GM12878 (cell line): ENCODE data around the gene NUDT13. TPM values are rescaled to one million over a fixed set of nuclear protein-coding genes. Genes with fewer than 3 reads are reported as not detected.
"Not testable (repeated sequence)": the region's sequence is repeated elsewhere in the genome, so short reads cannot be mapped to it uniquely, and the experiment has no call there.

Experiments
- ATAC-seq: fragments of 200-7000 bp; cut with Tn5 transposase; 3 replicates; pipeline ENCODE4 v1.9.1; 2020; ENCODE audit warnings: mild to moderate bottlenecking, moderate library complexity
- BruUV-seq: library from RNA; stranded (reverse); fragments of 400-500 nt; replicated peaks from 2 replicates; lab custom pipeline; 2021; lab: Mats Ljungman, UMichigan
- CTCF ChIA-PET: fragments of 300-600 bp; sonication (Branson Sonifier 250); formaldehyde crosslinking; extraction: SDS; loops from one replicate; lab custom pipeline; 2021; ENCODE audit warnings: inconsistent platforms; lab: Yijun Ruan, JAX
- POLR2A ChIA-PET: fragments of 350-600 bp; formaldehyde crosslinking; extraction: SDS; loops from one replicate; lab custom pipeline; 2021; ENCODE audit warnings: inconsistent platforms; lab: Charles Lee
- RAD21 ChIA-PET: fragments of 300-600 bp; sonication (Branson Sonifier 250); formaldehyde crosslinking; loops from one replicate; lab custom pipeline; 2023; ENCODE audit warnings: antibody characterized with exemption; ENCODE audit not compliant: unreplicated experiment; lab: Charles Lee
- SMC1A ChIA-PET: fragments of 300-600 bp; sonication (Branson Sonifier 250); formaldehyde crosslinking; loops from one replicate; lab custom pipeline; 2023; ENCODE audit not compliant: unreplicated experiment, uncharacterized antibody; lab: Charles Lee
- DNase-seq: peaks from one replicate; pipeline ENCODE4 v3.0.0-alpha.2; 2011; ENCODE audit warnings: low read depth, low spot score
- FAIRE-seq: peaks from 3 replicates; lab custom pipeline; 2011; peaks lifted over from hg19 to GRCh38; lab: Jason Lieb, UNC
- H2AFZ ChIP-seq: 2 replicates; pipeline ENCODE4 v1.6.0; 2011; ENCODE audit warnings: low read depth, low read length, control low read depth; ENCODE audit not compliant: control insufficient read depth
- H3K27ac ChIP-seq: 2 replicates; pipeline ENCODE4 v1.5.1; 2011; ENCODE audit warnings: control low read depth; ENCODE audit not compliant: control insufficient read depth, insufficient read depth
- H3K27me3 ChIP-seq, 2 experiments: replicated peaks in 1 of 2; 2 replicates each; pipeline versions ENCODE4 v1.6.0 to v1.6.1; 2011; ENCODE audit warnings: low read length in 1 of 2; ENCODE audit not compliant: control insufficient read depth in 2 of 2, insufficient read depth in 2 of 2
- H3K36me3 ChIP-seq, 2 experiments: 2 replicates each; pipeline ENCODE4 v1.5.1; 2011; ENCODE audit warnings: low read length in 1 of 2; ENCODE audit not compliant: control insufficient read depth in 2 of 2, insufficient read depth in 2 of 2
- H3K4me1 ChIP-seq: 2 replicates; pipeline ENCODE4 v1.6.1; 2011; ENCODE audit warnings: mild to moderate bottlenecking, low read length, moderate library complexity, mixed read lengths; ENCODE audit not compliant: control insufficient read depth, insufficient read depth
- H3K4me2 ChIP-seq: 2 replicates; pipeline ENCODE4 v1.6.0; 2011; ENCODE audit warnings: control low read depth; ENCODE audit not compliant: control insufficient read depth, insufficient read depth
- H3K4me3 ChIP-seq: fragments of 200-600 bp; sonication (generic); 2 replicates; pipeline ENCODE4 v1.5.1; 2016
- H3K79me2 ChIP-seq: 2 replicates; pipeline ENCODE4 v1.6.0; 2011; ENCODE audit warnings: low read length; ENCODE audit not compliant: control insufficient read depth, insufficient read depth
- H3K9ac ChIP-seq: 2 replicates; pipeline ENCODE4 v1.8.0; 2011; ENCODE audit warnings: low read length, control low read depth, mixed read lengths; ENCODE audit not compliant: control insufficient read depth, insufficient read depth
- H3K9me3 ChIP-seq: replicated peaks from 3 replicates; pipeline ENCODE4 v1.5.1; 2011; ENCODE audit warnings: mild to moderate bottlenecking, low read length; ENCODE audit not compliant: control insufficient read depth, insufficient read depth
- H4K20me1 ChIP-seq: 2 replicates; pipeline ENCODE4 v1.6.0; 2011; ENCODE audit not compliant: control insufficient read depth, insufficient read depth
- NFYB ChIP-seq: IDR thresholded peaks from 2 replicates; pipeline ENCODE4 v1.6.1; 2011; ENCODE audit warnings: low read depth, mild to moderate bottlenecking, low read length, improper control_type of control experiment, moderate library complexity; ENCODE audit not compliant: insufficient read depth
- SP1 ChIP-seq: IDR thresholded peaks from one replicate; pipeline ENCODE4 v1.6.1; 2011; ENCODE audit warnings: low read depth, low read length
- WGBS: methylation state at CpG from one replicate; pipeline ENCODE4 v1.1.6; 2016; ENCODE audit warnings: low lambda C conversion rate; ENCODE audit not compliant: insufficient replicate concordance, insufficient coverage; ENCODE audit errors: missing lambda C conversion rate; 5-methylcytosine and 5-hydroxymethylcytosine counted together
- in situ Hi-C: fragments of 300-500 bp; cut with MboI; formaldehyde crosslinking; loops from 9 replicates; pipeline ENCODE4 v1.14.3; 2018; ENCODE audit warnings: mixed read lengths
- intact Hi-C: fragments of 100-400 bp; cut with micrococcal nuclease; formaldehyde crosslinking; loops from one replicate; pipeline ENCODE4 v1.14.2; 2022; ENCODE audit not compliant: unreplicated experiment
- polyA plus RNA-seq, 11 experiments: library from polyadenylated mRNA; depleted of rRNA in 4 of 11; unstranded in 6 of 11; stranded (reverse) in 5 of 11; fragments of >200 nt; fragmentation: Nextera tagmentation in 4 of 11; fragmentation: Illumina TruSeq in 1 of 11; extraction: Ambion mirVana in 4 of 11; extraction: Trizol in 1 of 11; gene quantifications; 1 replicate in 1 of 11; 2 replicates in 10 of 11; pipeline versions ENCODE4 v1.2.1 to v1.2.3, GENCODE V29; 2011 to 2016; ENCODE audit warnings: inconsistent platforms in 2 of 11, missing spikeins in 2 of 11, low read depth in 1 of 11
- total RNA-seq, 4 experiments: library from RNA; depleted of rRNA in 3 of 4; stranded (reverse); fragments of >200 nt in 3 of 4; fragmentation: Illumina TruSeq in 1 of 4; extraction: Trizol in 1 of 4; gene quantifications; 2 replicates each; pipeline versions ENCODE4 v1.2.1 to v1.2.3, GENCODE V29; 2013 to 2021

The NUDT13 gene
- total and polyA plus RNA-seq, 10 of the 15 experiments (the other 5 are each of a cell fraction or from before 2014, with no cell fraction given) = 0.72 to 6.1 (median 1.9) TPM

DNA sequence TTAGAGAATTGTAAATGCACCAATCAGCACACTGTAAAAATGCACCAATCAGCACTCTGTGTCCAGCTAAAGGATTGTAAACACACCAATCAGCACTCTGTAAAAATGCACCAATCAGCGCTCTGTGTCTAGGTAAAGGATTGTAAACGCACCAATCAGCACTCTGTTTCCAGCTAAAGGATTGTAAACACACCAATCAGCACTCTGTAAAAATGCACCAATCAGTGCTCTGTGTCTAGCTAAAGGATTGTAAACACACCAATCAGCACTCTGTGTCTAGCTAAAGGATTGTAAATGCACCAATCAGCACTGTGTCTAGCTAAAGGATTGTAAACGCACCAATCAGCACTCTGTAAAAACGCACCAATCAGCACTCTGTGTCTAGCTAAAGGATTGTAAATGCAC lies 1.0 kb upstream of the NUDT13 start:
- RAD21 ChIA-PET = interaction anchor here (3.4 kb wide), 1 partner anchor 13 kb away, joined by 47 read pairs; the partner anchor contains the start of gene P4HA1
- BruUV-seq, H3K9ac ChIP-seq, H3K27ac ChIP-seq, H3K9me3 ChIP-seq, H4K20me1 ChIP-seq, H3K4me3 ChIP-seq, H3K36me3 ChIP-seq, intact Hi-C loops, H3K4me1 ChIP-seq, ATAC-seq, H3K4me2 ChIP-seq, in situ Hi-C loops, H3K27me3 ChIP-seq, H3K79me2 ChIP-seq, FAIRE-seq, H2AFZ ChIP-seq, DNase-seq: not testable (repeated sequence)
- TF ChIP-seq SP1 (peak; percentile 37), NFYB (peak; percentile 80)
- POLR2A ChIA-PET = interaction anchor here (0.5 to 3.7 kb wide), 3 partner anchors 14 to 59 kb away, joined by 3 to 49 read pairs (median 4); partner anchors contain the start of genes ECD, FAM149B1 and P4HA1
- SMC1A ChIA-PET = interaction anchor here (0.6 to 3.8 kb wide), 4 partner anchors 10 to 42 kb away, joined by 3 to 41 read pairs (median 16); partner anchors contain the start of gene P4HA1
- 97% methylated on average over 4 of the region's 4 CpGs for WGBS
- CTCF ChIA-PET = interaction anchor here (2.5 to 4.0 kb wide), 3 partner anchors 9 to 49 kb away, joined by 8 to 26 read pairs (median 20); partner anchors contain the start of gene P4HA1

DNA sequence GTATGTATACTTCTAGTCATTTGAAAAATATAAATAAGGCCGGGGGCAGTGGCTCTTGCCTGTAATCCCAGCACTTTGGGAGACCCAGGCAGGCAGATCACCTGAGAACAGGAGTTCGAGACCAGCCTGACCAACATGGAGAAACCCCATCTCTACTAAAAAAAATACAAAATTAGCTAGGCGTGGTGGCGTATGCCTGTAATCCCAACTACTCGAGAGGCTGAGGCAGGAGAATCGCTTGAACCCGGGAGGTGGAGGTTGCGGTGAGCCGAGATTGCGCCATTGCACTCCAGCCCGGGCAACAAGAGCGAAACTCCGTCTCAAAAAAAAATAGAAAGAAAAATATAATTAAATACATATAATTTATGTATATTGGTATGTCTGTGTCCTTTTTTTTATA lies 1.8 kb downstream of the NUDT13 start:
- ChIA-PET POLR2A (interaction anchor here (0.9 to 3.7 kb wide), 2 partner anchors 16 to 26 kb away, joined by 3 to 49 read pairs; partner anchors contain the start of gene P4HA1), SMC1A (interaction anchor here (1.9 to 3.8 kb wide), 3 partner anchors 10 to 17 kb away, joined by 8 to 41 read pairs (median 27); partner anchors contain the start of gene P4HA1), CTCF (interaction anchor here (0.6 to 4.0 kb wide), 3 partner anchors 12 to 37 kb away, joined by 3 to 26 read pairs (median 20); partner anchors contain the start of gene P4HA1), RAD21 (interaction anchor here (3.4 kb wide), 1 partner anchor 16 kb away, joined by 47 read pairs; the partner anchor contains the start of gene P4HA1)
- H3K79me2 ChIP-seq, ATAC-seq, H4K20me1 ChIP-seq, H3K36me3 ChIP-seq, H3K27ac ChIP-seq, H3K4me1 ChIP-seq, H3K4me2 ChIP-seq, H3K9me3 ChIP-seq, intact Hi-C loops, H3K4me3 ChIP-seq, DNase-seq, BruUV-seq, H3K27me3 ChIP-seq, FAIRE-seq, H2AFZ ChIP-seq, H3K9ac ChIP-seq, in situ Hi-C loops: not testable (repeated sequence)
- WGBS = 96% methylated on average over 13 of the region's 13 CpGs
